ACHN (cell line): ENCODE data around the gene FNBP1L.
"Not testable (repeated sequence)": the region's sequence is repeated elsewhere in the genome, so short reads cannot be mapped to it uniquely, and the experiment has no call there.

Experiments used
- DNase-seq: peaks from one replicate; pipeline ENCODE4 v3.0.0-alpha.2; 2015
- in situ Hi-C: cut with HindIII; loops from 2 replicates; pipeline ENCODE4 v1.10.0; 2017; ENCODE audit warnings: low sequenced_read_pairs, low pct_ligation_motif_present, low pct_unique_long_range_greater_than_20kb

FNBP1L gene

DNA sequence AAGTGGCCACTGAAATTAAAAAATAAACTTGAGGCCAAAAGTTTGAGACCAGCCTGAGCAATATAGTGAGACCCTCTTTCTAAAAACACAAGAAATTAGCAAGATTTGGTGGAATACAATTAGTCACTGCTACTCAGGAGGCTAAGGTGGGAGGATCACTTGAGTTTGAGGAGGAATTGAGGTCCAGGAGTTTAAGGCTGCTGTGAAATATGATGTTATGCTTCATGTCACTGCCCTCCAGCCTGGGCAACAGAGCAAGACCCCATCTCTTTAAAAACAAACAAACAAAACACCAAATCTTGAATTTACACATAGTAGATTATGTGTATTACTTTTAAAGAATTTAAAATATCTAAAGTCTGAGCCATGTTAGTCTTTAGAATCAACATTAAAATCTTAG is 6.3 kb upstream of the FNBP1L start:
- DNase-seq = no peak
- in situ Hi-C loops = no loop called here

DNA sequence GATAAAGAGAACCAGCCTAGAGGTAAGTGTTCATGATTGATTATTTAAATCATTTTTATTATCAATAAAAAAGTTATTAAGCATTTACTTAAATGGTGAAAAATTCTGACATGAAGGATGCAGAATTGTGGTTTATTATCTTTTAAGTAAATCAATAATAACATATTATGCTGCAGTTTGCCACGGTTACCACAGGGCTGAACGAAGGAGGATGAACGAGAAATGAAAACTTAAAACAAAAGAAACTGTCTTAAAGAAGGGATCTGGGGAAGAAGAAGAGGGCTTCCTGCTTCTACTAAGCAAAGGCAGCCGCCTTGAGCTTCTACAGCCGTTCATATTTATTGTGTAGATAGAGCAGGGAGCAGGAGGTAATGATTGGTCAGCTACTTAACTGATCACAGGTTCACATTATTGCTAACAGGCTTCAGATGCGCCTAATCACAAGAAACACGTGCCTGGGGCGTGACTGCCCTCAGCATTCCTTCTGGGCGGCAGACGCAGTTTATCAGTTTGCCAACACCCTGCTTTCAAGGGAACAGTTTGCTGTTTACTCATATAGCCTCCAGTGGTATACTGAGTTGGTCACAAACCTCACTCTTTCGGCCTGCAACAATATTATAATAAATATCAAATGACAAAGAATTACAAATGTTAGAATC is 5.8 kb upstream of the FNBP1L start:
- in situ Hi-C loops = no loop called here
- no peak for DNase-seq

DNA sequence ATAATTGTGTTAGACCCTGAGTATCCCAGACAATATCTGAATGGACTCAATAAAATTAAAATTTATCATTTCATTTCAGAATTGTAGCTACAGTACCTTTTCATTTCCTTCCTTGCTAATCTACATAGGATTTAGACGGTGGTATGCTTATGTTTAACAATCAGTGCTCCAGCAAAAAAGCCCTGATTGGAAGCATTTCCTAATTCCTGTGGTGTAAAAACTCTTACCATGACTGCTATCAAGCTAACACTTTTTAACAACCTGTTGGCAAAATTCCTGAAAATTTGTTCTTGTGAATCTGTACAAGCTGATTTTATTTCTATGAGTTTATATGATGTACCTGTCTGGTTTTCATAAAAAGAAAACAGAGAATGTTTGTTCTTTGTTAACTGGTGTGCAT is 5.2 kb upstream of the FNBP1L start:
- no peak for DNase-seq
- in situ Hi-C loops = no loop called here

DNA sequence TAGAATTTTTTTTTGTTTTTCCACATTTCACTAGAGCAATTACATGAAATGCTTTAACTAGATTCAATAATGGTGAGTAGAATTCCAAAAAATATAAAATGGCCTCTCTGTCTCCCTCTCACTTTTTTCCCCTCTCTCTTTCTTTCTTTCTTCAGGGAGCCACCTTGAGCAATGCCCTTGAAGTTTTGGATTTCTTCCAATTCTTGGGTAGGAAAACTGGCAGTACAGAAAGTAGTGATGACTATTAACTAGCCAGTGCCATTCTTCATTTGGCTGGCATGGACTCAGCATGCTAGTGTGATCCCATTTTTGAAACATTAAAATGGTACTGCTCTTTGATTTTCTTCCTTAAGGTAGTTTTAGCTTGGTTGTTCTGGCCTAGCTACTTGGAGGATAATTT is 4.5 kb upstream of the FNBP1L start:
- no peak for DNase-seq
- in situ Hi-C loops = no loop called here

DNA sequence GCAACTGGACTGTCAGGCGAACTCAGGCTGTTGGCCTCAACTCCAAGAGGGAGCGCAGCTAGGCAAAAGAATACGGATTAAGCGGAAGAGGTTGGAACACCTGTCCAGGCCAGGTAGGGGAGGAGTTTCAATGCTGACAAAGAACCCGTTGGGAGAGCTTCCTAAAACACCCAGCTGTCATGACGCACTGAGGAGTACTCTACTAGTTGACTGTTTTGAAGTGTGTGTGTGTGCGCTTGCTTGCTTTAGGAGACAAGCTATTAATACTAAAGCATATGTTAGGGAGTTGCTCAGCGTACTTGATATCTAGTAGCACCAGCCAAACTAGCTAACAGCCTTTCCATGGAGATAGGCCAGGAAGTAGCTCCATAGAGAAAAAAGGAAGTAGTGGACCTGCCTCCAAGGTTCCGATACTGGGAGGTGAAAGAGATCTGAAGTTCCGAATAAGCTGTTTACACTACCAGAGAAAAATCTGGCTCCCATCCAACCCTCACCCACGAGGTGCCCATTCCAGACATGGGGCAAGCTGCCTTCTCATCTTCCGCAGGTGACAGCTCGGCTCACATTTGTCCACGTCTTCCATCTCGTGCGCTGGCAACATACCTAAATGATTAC is 974 bp upstream of the FNBP1L start:
- DNase-seq = peak; percentile 15
- in situ Hi-C loops = no loop called here

DNA sequence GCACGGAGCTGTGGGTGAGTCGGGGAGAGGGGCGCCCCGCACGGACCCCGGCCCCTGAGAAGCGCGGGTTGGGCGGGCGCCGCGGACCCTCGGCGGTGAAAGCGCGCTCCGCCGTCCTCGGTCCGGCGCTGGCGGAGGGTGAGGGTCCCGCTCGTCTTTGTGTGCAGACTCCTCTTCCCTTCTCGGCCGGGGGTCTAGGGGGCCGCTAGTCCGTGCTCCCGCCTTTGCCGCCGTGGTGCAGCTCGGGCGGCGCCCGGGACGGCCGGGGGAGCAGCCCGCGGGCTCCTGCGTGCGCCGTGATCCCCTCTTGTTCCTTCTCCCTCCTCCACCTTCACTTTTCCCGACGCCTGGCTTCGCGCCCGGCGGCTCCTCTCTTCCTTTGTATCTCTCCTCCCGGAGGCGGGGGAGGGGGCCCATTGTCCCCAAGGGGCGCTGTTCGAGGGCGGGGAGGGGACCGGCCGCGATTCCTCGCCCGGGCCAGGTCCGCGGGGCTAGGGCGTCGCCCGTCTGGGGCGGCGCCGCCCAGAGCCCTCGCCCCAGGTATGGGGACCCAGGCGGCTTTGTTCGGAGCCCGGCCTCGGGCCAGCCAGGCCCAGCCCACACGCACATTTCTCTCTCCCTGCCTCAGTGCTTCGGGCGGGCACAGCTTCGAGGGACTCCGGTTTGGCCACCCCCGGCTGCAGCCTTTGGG is 519 bp downstream of the FNBP1L start:
- DNase-seq = peak; percentile 49
- in situ Hi-C loops = no loop called here

DNA sequence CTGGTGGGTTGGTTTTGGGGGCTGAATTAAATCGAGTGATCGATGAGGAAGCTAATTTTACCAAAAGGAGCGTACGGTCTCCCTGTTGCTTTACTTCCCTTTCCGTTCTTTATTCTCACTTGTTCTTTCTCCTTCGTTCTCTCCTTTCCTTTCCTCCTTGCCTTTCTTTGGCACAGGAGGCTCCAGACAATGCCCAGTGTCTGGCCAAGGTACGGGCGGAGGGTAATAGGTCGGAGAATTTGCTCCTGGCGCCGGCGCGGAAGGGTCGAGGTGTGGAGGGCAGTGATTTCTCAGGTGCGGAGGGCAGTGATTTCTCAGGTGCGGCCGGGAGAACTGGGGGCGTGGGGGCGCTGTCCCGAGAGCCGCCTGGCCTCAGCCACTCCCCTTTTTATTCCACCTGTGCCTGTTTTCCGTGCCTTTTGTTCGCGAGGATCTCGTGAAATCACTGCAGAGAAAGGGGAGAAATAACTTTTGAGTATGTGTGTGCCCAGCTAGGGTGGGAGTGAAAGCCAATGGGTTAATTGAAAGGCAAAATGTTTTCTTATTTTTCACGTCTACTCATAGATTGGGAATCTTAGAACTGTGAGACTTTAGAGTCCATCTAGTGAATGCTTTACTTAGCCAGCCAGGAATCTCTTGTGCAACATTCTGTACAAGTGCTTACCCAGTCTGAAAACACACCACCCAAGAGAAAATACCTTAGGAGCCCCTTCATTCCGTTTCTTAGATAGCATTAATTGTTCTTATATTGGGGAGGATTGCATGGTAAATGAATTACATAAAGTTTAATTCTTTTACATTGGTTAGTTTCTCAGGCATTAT is 1.3 kb downstream of the FNBP1L start:
- in situ Hi-C loops = no loop called here
- DNase-seq = peak; percentile 65

DNA sequence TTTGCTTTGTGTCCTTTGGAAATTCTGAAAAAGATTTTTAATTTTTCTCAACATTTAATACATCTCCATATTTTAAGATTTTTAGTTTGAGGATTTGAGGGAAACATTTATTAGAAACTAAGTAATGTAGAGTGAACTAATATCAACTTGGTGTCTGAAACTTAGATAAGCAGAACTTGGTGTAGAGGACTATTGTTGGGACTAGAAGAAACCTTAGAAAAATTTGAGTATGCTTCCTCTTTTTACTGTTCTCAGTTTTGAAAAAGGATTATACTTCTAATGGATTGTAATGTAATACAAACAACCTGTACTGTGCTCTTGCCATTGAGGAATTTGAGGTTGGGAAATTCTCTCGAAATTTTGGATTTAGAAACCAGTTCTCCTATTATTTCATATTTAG is 2.4 kb downstream of the FNBP1L start:
- no peak for DNase-seq
- in situ Hi-C loops = no loop called here

DNA sequence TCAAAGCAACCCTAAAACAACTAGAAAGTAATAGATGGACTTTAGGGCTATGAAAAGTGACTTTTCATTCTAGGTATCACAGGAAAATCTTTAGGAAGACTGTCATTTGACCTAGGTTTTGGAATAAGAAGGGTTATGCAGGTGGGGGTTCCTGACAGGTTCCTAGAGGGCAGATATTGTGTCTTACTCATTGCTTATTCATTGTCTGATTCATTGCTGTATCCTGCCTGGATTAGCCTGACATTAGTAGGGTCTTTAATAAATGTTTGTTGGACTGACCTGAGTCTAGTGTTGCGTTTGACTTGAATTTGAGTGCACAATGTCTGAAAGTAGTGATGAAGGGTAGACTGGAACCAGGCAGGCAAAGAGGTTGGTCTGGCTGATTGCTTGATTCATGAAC is 6.0 kb downstream of the FNBP1L start:
- in situ Hi-C loops = no loop called here
- DNase-seq = peak; percentile 9

DNA sequence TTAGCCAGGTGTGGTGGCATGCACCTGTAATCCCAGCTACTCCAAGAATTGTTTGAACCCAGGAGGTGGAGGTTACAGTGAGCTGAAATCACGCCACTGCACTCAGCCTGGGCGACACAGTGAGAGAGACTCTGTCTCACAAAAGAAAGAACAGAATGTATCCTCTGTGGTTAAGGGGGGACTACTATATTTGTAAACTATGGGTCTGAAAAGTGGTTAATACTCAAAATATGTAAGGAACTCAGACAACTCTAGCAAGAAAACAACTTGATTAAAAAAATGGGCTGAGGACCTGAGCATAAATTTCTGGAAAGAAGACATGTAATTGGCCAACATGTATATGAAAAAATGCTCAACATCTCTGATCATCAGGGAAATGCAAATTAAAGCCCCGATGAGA is 11.2 kb downstream of the FNBP1L start:
- DNase-seq = no peak
- in situ Hi-C loops = no loop called here

DNA sequence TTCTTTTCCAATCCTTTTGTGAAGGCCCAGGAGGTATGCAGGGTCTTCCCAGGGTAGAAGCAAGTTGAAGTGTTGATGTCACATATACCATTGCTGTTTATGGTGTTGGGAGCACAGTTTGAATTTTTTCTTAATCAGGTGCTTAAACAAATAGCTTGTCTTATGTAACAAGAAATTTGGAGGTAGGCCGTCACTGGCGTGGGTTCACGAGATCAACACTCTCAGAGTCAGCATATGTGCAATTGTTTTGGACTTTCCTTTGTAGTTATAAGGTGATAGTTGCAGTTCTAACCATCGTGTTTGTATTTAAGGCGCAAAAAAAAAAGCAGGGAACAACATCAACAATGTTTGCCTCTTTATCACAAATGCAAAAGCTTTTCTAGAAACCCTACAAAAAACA is 13.3 kb downstream of the FNBP1L start:
- DNase-seq = no peak
- in situ Hi-C loops = no loop called here

DNA sequence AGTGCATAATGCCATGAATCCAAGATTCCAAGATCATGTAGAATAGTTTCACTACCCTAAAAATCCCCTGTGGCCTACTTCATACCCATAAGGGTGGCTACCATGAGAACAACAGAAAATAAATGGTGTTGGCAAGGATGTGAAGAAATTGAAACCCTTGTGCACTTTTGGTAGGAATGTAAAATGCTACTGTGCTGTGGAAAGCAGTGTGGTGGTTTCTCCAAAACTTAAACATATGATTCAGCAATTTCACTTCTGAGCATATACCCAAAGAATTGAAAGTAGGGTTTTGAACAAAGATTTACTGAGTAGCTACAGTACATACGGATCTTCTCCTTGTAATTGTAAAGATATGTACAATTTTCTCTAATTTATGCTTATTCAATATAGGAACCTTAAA is 16.0 kb downstream of the FNBP1L start:
- no peak for DNase-seq
- in situ Hi-C loops = no loop called here

DNA sequence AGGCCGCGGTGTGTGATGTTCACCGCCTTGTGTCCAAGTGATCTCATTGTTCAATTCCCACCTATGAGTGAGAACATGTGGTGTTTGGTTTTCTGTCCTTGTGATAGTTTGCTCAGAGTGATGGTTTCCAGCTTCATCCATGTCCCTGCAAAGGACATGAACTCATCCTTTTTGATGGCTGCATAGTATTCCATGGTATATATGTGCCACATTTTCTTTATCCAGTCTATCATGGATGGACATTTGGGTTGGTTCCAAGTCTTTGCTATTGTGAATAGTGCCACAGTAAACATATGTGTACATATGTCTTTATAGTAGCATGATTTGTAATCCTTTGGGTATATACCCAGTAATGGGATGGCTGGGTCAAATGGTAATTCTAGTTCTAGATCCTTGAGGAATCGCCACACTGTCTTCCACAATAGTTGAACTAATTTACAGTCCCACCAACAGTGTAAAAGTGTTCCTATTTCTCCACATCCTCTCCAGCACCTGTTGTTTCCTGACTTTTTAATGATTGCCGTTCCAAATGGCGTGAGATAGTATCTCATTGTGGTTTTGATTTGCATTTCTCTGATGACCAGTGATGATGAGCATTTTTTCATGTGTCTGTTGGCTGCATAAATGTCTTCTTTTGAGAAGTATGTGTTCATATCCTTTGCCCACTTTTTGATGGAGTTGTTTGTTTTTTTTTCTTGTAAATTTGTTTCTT is 17.6 kb downstream of the FNBP1L start:
- in situ Hi-C loops, DNase-seq: not testable (repeated sequence)

DNA sequence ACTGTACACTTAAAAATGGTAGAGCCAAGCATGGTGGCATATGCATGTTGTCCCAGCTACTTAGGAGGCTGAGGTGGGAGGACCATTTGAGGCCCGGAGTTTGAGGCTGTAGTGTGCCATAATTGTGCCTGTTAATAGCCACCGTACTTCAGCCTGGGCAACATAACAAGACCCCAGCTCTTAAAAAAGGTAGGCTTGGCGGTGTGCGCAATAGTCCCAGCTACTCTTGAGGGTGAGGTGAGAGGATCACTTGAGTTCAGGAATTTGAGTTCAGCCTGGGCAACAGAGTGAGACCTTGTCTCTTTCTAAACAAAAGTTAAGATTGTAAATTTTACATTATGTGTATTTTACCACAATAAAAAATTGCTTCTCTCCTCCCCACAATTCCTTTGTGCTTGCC is 19.7 kb downstream of the FNBP1L start:
- in situ Hi-C loops = no loop called here

DNA sequence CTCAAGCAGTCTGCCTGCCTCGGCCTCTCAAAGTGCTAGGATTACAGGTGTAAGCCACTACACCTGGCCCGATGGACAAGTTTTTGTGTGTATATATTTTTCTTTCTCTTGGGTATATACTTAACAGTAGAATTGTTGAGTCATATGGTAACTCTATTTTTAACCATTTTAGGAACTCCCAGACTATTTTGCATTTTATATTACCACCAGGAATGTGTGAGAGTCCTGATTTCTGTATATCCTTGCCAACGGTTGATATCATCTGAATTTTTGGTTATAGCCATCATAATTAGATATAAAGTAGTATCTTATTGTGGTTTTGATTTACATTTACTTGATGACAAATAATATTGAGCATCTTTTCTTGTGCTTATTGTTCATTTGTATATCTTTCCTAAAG is 20.7 kb downstream of the FNBP1L start:
- in situ Hi-C loops = no loop called here
- no peak for DNase-seq

More for the DNA sequence above, 19.7 kb downstream of the FNBP1L start:
- DNase-seq = no peak

DNA sequence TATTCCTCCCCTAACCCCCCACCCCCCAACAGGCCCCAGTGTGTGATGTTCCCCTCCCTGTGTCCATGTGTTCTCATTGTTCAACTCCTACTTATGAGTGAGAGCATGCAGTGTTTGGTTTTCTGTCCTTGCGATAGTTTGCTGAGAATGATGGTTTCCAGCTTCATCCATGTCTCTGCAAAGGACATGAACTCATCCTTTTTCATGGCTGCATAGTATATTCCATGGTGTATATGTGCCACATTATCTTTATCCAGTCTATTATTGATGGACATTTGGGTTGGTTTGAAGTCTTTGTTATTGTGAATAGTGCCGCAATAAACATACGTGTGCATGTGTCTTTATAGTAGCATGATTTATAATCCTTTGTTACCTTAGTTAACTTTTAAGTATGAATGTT is 21.3 kb downstream of the FNBP1L start:
- in situ Hi-C loops, DNase-seq: not testable (repeated sequence)

DNA sequence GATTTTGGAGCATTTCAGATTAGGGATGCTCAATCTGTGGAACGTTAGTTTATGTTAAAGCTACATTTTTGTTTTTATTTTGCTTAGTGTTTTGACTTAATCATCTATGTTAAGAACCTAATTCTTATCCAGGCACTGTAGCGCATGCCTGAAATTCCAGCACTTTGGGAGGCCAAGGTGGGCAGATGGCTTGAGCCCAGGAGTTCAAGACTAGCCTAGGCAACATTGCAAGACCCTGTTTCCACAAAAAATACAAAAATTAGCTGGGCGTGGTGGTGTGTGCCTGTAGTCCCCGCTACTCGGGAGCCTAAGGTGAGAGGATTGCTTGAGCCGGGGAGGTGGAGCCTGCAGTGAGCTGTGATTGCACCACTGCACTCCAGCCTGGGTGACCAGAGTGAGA is 23.4 kb downstream of the FNBP1L start:
- in situ Hi-C loops = no loop called here
- no peak for DNase-seq

DNA sequence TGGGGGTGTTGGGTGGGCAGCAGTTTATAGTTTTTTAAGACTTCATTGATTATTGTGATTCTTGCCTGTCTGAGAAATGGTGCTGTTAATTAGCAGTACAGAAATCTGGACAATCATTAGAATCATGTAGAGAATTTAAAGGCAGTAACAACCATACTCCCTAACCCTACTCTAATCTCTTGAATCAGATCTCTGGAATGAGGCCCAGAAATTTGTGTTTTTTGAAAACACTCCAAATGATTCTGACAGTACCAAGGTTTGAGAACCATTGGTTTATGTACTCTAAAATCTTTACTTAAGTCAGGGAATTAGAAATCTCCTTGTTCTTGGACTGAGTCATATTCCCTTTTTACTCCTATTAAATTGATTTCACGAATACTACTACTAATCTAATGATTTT is 24.0 kb downstream of the FNBP1L start:
- no peak for DNase-seq
- in situ Hi-C loops = no loop called here

DNA sequence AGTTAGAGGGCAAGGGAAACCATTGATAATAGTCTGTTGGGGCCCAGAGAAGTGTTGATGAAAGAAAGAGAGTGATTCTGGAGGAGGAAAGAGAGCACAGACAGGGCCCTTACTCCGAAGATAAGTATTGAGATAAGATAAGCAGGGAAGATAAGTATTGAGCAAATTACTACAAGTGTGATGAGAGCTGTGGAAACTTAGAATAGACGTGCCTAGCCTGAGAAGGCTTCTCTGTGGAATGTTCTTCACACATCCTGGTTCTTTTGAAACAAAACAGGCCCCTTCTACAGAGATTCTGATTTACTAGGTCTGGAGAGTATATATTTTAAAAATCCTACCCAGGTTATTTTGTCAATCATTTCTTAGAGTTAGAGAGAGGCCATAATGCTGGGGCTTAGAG is 26.4 kb downstream of the FNBP1L start:
- DNase-seq = no peak
- in situ Hi-C loops = no loop called here
